Measurements from ENCODE around the gene FIBCD1. TPM values are rescaled to one million over a fixed set of nuclear protein-coding genes. Genes with fewer than 3 reads are reported as not detected.

FIBCD1 gene
- total and polyA plus RNA-seq, 9 of the 15 experiments (the other 6 are each of a cell fraction or from before 2014, with no cell fraction given): 0.53 to 1.2 (median 0.95) TPM; not detected in 4

GRCh38 chr9:130982636-130983358 lies 43.8 kb upstream of the FIBCD1 start:
- no TSS peak for BruUV-seq (replicated peaks)
- no peak overlapping the region for H3K27ac ChIP-seq (ENCODE audit: extremely low read depth, low read depth, low read length)
- ATAC-seq: peak; percentile 8
- no peaks in the 10 kb centered on the region for H3K9me3 ChIP-seq (replicated peaks; ENCODE audit: control insufficient read depth, insufficient read depth, low read depth, low read length)
- no peak overlapping the region for H2AFZ ChIP-seq (ENCODE audit: low read depth, low read length)
- H3K36me3 ChIP-seq (ENCODE audit: control insufficient read depth, insufficient read depth, low read length): no peaks in the 10 kb centered on the region
- intact Hi-C loops (cut with micrococcal nuclease) (no loop called here), in situ Hi-C loops (cut with MboI) (loop anchor here (25.0 kb wide), 1 partner anchor 270 kb away; no protein-coding TSS in a partner anchor)
- WGBS (ENCODE audit: insufficient coverage, low coverage, missing lambda C conversion rate): 7% methylated on average over 25 of the region's 25 CpGs
- peaks cover 13% of the 10 kb centered on the region for H3K9me1 ChIP-seq (ENCODE audit: control insufficient read depth, insufficient read depth, low read length)
- no peaks in the 10 kb centered on the region for H3K79me2 ChIP-seq (ENCODE audit: control insufficient read depth, insufficient read depth, low read length)
- H3K4me1 ChIP-seq (replicated peaks in 1 of 2; ENCODE audit: control insufficient read depth in 2 of 2, insufficient read depth in 2 of 2, low read length in 2 of 2): peaks cover 0 to 16% of the 10 kb centered on the region in 2 experiments; a peak in 1 of 5 replicates
- DNase-seq (ENCODE audit: extremely low read depth in 1 of 4, low spot score in 3 of 4): peak in 1 of 4 experiments; percentile 64
- peaks cover 91 to 98% of the 10 kb centered on the region in 2 experiments for H3K27me3 ChIP-seq (ENCODE audit: control insufficient read depth in 2 of 2, insufficient read depth in 2 of 2, low read length in 2 of 2)
- peak overlapping the region in 1 of 2 experiments; percentile 15; a peak in 2 of 4 replicates for H3K9ac ChIP-seq (ENCODE audit: insufficient read depth in 1 of 2, low read depth in 2 of 2, low read length in 2 of 2)
- ChIA-PET POLR2A (interaction anchor here (0.6 to 10.0 kb wide), 20 partner anchors 9 to 130 kb away, joined by 3 to 131 read pairs (median 4); no protein-coding TSS in a partner anchor), CTCF (ENCODE audit: low intra/inter-chr PET ratio) (interaction anchor here (0.6 kb wide), 1 partner anchor 16 kb away, joined by 5 read pairs; no protein-coding TSS in a partner anchor)
- H3K4me2 ChIP-seq (ENCODE audit: insufficient read depth, low read length): no peak overlapping the region
- peaks cover 80% of the 10 kb centered on the region for H4K20me1 ChIP-seq (replicated peaks; ENCODE audit: control insufficient read depth, insufficient read depth, low read length)
- no peak for FAIRE-seq
- no peak overlapping the region for H3K4me3 ChIP-seq
- TF ChIP-seq MLX (CRISPR knock-in tag; conservative IDR thresholded peaks at IDR 0.05) (peak in 1 of 2 experiments; percentile 55; a peak in 1 of 4 replicates), DIDO1 (tag; IDR thresholded peaks at IDR 0.05; ENCODE audit: low read depth) (no peak)

Measured in K562 (cell line).